Liver (tissue), 3 donors: ENCODE data around the gene TEX29.

Experiments
- EGR1 ChIP-seq, 2 donors: IDR thresholded peaks; 2 replicates each; pipeline ENCODE4 v1.6.1; 2016 to 2018; ENCODE audit warnings: antibody characterized with exemption in 2 of 2, low read depth in 2 of 2
- TAF1 ChIP-seq: conservative IDR thresholded peaks from 2 replicates; pipeline ENCODE4 v1.6.1; 2016; ENCODE audit warnings: antibody characterized with exemption, mild to moderate bottlenecking
- TF ChIP-seq, protein P1 (sequence below): fragments of 150-350 bp; IDR thresholded peaks from 2 replicates; pipeline ENCODE4 v1.5.1; 2017; ENCODE audit warnings: improper control_type of control experiment, low read depth, low read length; ENCODE audit not compliant: missing input control
- donor health status: healthy.
- donor health status: healthy.

DNA sequence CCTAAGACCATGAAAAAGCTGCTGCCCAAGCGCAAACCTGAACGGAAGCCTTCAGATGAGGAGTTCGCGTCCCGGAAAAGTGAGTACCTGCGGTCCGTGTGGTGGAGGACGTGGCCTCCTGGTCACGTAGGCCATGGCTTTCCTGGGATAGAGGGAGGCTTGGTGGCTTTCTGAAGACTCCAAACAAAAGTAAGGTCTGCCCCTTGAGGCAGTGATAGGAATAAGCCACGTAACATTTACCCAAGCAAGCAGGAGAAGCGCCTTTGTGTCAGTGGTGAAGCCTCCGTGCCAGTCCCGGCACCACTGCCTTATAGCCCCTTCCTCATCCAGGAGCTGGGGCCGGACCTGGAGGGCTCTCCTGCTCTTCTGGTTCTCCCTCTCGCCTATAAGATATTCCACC is 34.3 kb upstream of the TEX29 start:
- no peak for TF ChIP-seq EGR1 (IDR thresholded peaks at IDR 0.05; ENCODE audit: low read depth in 2 of 2)
- TF ChIP-seq, protein P1, sequence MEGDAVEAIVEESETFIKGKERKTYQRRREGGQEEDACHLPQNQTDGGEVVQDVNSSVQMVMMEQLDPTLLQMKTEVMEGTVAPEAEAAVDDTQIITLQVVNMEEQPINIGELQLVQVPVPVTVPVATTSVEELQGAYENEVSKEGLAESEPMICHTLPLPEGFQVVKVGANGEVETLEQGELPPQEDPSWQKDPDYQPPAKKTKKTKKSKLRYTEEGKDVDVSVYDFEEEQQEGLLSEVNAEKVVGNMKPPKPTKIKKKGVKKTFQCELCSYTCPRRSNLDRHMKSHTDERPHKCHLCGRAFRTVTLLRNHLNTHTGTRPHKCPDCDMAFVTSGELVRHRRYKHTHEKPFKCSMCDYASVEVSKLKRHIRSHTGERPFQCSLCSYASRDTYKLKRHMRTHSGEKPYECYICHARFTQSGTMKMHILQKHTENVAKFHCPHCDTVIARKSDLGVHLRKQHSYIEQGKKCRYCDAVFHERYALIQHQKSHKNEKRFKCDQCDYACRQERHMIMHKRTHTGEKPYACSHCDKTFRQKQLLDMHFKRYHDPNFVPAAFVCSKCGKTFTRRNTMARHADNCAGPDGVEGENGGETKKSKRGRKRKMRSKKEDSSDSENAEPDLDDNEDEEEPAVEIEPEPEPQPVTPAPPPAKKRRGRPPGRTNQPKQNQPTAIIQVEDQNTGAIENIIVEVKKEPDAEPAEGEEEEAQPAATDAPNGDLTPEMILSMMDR: no peak
- TF ChIP-seq TAF1: no peak
